Stimulated activated CD8-positive, alpha-beta memory T cell treated with anti-CD3 and anti-CD28 coated beads, Interleukin-4, amount 100 ng/mL, for 4 hours (primary cell): ENCODE results near the gene NHSL2.
"Not testable (repeated sequence)": the region's sequence is repeated elsewhere in the genome, so short reads cannot be mapped to it uniquely, and the experiment has no call there.

Experiments used
- DNase-seq, 2 donors: peaks; one replicate each; pipeline ENCODE4 v3.0.0-alpha.2; 2020; ENCODE audit warnings: low read depth in 2 of 2, low spot score in 1 of 2

The NHSL2 gene

DNA sequence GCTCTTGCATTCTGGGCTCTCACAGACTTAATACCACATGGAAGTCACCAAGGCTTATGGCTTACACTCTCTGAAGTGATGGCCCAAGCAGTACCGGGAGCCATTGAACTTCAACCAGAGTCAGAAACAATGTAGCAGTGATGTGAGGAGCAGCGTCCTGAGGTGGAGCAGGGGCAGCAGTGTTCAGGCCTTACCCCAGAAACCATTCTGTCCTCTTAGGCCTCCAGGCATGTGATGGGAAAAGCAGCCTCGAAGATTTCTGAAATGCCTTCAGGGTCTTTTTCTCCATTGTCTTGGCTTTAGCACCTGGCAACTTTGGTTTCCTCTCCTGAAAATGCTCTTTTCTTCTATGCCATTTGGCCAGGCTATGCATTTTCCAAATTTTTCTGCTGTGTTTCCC, 248.1 kb downstream of the NHSL2 start:
- DNase-seq = no peak

- no peak for DNase-seq
These were observed 249.1 kb downstream of the NHSL2 start for GRCh38 chrX:72159769-72160168.

DNA sequence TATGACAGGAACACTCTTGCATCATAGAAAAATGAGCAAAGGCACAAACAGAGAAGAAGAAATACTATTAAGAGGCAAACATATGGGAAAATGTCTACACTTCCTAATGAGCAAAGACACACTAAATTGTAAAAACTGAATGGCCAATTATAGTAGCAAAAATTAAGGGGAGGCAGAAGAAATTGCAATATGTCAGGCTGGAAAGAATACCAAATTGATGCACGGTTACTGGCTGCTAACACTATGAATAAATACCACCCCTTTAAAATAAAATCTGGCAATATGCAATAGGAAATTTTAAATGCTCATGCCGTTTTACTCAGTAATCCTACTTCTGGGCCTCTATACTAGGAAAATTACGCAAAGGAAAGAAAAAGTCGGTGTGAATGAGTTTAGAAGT, 254.9 kb downstream of the NHSL2 start:
- no peak for DNase-seq

- no peak for DNase-seq
These were observed 258.5 kb downstream of the NHSL2 start for GRCh38 chrX:72169008-72169728.

GRCh38 chrX:72176289-72176688, 265.6 kb downstream of the NHSL2 start:
- DNase-seq = not testable (repeated sequence)

DNA sequence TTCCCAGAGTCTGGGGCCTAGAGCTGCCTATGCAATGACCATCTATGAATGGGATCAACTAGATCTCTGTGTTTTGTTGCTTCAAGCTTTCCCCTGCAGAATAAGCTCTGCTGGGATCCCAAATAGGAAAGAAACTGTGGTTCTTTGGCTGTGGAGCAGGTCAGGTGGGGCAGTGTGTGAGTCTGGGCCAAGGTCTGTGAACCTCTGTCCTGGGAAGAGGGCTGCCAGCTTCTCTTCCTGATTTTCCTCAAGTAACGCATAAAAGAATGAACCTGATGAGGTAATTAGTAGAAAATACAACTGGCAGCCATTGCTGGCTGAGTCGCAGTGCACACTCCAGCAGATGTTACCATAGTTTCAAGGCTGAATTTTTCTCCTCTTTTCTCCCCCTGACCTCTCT, 266.3 kb downstream of the NHSL2 start:
- no peak for DNase-seq

DNA sequence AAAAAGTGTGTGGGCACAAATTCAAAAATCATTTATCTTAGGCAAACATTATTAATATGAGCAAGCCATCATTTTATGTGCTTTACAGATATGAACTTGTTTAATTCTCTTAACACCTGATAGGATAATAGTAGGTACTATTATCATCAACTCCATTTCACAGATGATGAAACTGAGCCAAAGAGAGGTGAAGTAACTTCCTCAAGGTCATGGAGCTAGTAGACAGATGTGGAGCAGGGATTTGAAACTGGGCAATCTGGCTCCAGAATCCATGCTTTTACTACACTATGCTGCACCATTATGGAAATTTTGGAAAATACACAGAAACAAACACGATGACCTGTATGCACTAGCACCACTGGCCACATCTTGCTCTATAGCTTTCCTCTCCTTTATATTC, 269.9 kb downstream of the NHSL2 start:
- DNase-seq = no peak

- peak; percentile 52 to 68 for DNase-seq
These were observed 270.8 kb downstream of the NHSL2 start, which contains the start of gene PIN4 for GRCh38 chrX:72181178-72182125. Gene PIN4, plus strand, starts transcription at chrX:72181757. Its CDS starts 29 bp downstream, at chrX:72181786.

DNA sequence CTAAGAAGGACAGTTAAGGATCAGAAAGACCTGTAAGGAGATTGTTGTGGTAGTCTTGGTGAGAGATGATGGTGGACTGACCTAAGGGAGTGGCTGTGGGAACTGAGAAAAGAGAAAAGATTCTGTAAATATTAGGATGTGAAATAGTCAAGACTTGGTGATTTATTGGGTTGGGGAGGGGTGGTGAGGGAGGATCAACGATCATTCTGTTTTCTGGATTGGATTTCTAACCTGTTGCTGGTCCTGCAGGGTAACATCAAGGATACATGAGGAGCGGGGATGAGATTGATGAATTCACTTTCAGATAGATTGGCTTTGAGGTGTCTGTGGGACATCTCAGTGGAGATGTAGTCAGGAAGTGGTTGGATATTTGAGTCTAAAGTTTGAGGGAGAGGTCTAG, 272.3 kb downstream of the NHSL2 start:
- no peak for DNase-seq

- DNase-seq = no peak
These were observed 291.3 kb downstream of the NHSL2 start for GRCh38 chrX:72201836-72202536.
